ENCODE data around the gene SMAD6.

Gene SMAD6

DNA sequence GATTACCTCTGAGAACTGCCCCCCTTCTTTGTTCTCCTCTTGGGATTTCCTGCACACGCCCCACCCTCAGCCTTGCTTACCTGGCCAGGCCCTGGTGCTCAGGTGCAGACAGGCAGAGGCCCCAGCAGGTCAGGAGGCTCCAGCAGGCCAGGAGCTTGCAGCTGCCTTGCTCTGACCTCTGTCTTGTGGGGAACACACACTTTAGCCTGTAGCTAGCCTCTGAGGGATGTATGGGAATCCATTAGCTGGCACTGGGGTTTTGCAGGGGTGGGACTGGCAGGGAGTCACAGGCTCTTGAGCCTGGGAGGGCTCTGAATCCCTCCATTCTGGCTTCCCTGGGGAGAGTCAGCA is 2.7 kb downstream of the SMAD6 start:
- Histone ChIP-seq H3K4me3 (ENCODE audit: low read length, poor library complexity, severe bottlenecking) (peak overlapping the region; percentile 81), H3K9me2 (replicated peaks; ENCODE audit: low read depth, low read length) (no peaks in the 10 kb centered on the region), H3F3A (ENCODE audit: low read depth) (no peaks in the 10 kb centered on the region), H3K9me3 (ENCODE audit: insufficient read depth, low read depth, low read length) (no peaks in the 10 kb centered on the region), H3K27me3 (ENCODE audit: insufficient read depth, low read length, poor library complexity, severe bottlenecking) (peaks cover 24% of the 10 kb centered on the region), H4K20me1 (ENCODE audit: insufficient read depth, low read length, poor library complexity, severe bottlenecking) (peaks cover 12% of the 10 kb centered on the region), H3K36me3 (ENCODE audit: insufficient read depth, low read length) (no peaks in the 10 kb centered on the region), H2AFZ (ENCODE audit: low read length) (no peak overlapping the region), H3K4me1 (ENCODE audit: insufficient read depth, low read length, poor library complexity, severe bottlenecking) (peaks cover 23% of the 10 kb centered on the region), H3K79me2 (ENCODE audit: insufficient read depth, low read length) (peaks cover 8% of the 10 kb centered on the region; the same call in 1 of the 2 replicates), H3K9ac (ENCODE audit: low read depth, low read length, poor library complexity, severe bottlenecking) (no peak overlapping the region), H3K4me2 (ENCODE audit: low read depth, low read length, poor library complexity, severe bottlenecking) (peak overlapping the region; percentile 91)
- no peak for TF ChIP-seq EZH2phosphoT487 (IDR thresholded peaks at IDR 0.05; ENCODE audit: borderline replicate concordance)
- TF ChIP-seq, protein P1, sequence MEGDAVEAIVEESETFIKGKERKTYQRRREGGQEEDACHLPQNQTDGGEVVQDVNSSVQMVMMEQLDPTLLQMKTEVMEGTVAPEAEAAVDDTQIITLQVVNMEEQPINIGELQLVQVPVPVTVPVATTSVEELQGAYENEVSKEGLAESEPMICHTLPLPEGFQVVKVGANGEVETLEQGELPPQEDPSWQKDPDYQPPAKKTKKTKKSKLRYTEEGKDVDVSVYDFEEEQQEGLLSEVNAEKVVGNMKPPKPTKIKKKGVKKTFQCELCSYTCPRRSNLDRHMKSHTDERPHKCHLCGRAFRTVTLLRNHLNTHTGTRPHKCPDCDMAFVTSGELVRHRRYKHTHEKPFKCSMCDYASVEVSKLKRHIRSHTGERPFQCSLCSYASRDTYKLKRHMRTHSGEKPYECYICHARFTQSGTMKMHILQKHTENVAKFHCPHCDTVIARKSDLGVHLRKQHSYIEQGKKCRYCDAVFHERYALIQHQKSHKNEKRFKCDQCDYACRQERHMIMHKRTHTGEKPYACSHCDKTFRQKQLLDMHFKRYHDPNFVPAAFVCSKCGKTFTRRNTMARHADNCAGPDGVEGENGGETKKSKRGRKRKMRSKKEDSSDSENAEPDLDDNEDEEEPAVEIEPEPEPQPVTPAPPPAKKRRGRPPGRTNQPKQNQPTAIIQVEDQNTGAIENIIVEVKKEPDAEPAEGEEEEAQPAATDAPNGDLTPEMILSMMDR (conservative IDR thresholded peaks at IDR 0.05; ENCODE audit: low read length) = no peak

DNA sequence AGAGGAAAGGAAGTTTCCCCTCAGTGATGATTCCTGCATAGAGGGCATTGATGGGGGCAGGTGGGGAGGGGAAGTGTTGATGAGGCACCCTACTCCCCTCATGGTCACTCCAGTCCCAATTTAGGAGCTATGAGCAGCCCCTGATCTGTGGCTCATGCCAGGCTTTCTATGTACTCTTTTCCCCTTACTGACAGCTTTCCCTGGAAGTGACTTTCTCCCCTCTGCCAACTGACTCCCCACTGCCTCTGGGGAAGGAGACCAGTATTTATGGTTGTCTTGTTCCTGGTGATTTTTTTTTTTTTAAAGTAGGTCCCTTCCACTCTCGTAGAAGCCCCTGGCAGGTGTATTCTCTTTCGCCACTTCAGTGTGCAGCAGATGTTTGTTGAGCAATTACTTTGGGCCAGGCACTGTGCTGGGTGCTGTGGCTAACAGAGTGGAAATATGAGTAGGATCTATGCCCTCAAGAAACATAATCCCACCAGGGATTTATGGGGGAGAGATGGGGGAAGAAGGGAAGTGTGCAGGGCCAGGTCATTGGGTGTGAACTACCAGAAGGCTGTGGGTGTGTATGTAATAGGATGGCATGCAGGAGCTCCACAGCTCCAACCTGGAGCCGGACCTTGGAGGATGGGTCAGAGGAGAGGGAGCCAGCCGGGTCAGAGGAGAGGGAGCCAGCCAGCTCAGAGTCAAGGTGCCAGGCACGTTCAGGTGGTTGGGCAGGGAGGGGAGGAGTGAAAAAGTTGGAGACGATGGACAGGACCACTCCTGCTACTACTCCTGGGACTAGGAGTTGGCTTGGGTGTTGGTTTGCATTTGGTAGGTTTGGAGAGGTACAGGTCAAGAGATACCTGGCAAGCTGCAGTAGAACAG is 3.5 kb downstream of the SMAD6 start:
- Histone ChIP-seq H3K4me2 (ENCODE audit: low read depth, low read length, poor library complexity, severe bottlenecking) (peak overlapping the region; percentile 91), H3K27me3 (ENCODE audit: insufficient read depth, low read length, poor library complexity, severe bottlenecking) (peaks cover 24% of the 10 kb centered on the region), H4K20me1 (ENCODE audit: insufficient read depth, low read length, poor library complexity, severe bottlenecking) (peaks cover 12% of the 10 kb centered on the region), H3K9me3 (ENCODE audit: insufficient read depth, low read depth, low read length) (no peaks in the 10 kb centered on the region), H3K9me2 (replicated peaks; ENCODE audit: low read depth, low read length) (no peaks in the 10 kb centered on the region), H3F3A (ENCODE audit: low read depth) (no peaks in the 10 kb centered on the region), H2AFZ (ENCODE audit: low read length) (no peak overlapping the region), H3K4me1 (ENCODE audit: insufficient read depth, low read length, poor library complexity, severe bottlenecking) (peaks cover 20% of the 10 kb centered on the region), H3K4me3 (ENCODE audit: low read length, poor library complexity, severe bottlenecking) (peak overlapping the region; percentile 81), H3K9ac (ENCODE audit: low read depth, low read length, poor library complexity, severe bottlenecking) (no peak overlapping the region), H3K79me2 (ENCODE audit: insufficient read depth, low read length) (peaks cover 8% of the 10 kb centered on the region; the same call in 1 of the 2 replicates), H3K36me3 (ENCODE audit: insufficient read depth, low read length) (no peaks in the 10 kb centered on the region)
- TF ChIP-seq, protein P1 (conservative IDR thresholded peaks at IDR 0.05; ENCODE audit: low read length) = no peak
- no peak for TF ChIP-seq EZH2phosphoT487 (IDR thresholded peaks at IDR 0.05; ENCODE audit: borderline replicate concordance)

DNA sequence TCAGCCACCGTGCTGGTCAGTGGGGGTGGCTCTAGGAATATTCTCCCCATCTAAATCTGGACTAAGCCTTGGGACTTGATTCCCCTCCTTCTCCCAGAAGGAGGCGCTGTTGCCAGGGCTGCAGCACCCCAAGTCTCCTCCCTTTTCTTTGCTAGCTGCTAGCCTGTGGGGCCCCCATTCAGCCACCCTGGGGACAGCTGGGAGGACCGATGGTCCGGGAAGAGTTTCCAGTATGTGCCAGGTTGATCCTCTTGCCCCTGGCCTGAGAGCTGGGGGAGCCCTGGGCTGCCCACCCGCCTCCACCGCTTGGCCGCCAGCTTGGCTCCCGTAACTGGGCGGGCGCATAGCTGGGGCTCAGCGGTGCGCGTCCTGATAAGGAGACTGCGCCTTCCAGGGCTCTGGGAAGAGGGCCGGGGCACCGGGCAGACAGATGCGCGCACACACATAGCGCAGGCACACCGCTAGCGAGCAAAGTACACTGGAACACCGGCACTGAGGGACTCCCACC is 4.2 kb downstream of the SMAD6 start:
- H3K36me3 ChIP-seq (ENCODE audit: insufficient read depth, low read length) = no peaks in the 10 kb centered on the region
- no peak overlapping the region for H3K9ac ChIP-seq (ENCODE audit: low read depth, low read length, poor library complexity, severe bottlenecking)
- H2AFZ ChIP-seq (ENCODE audit: low read length) = no peak overlapping the region
- H4K20me1 ChIP-seq (ENCODE audit: insufficient read depth, low read length, poor library complexity, severe bottlenecking) = peaks cover 12% of the 10 kb centered on the region
- no peaks in the 10 kb centered on the region for H3F3A ChIP-seq (ENCODE audit: low read depth)
- no peak overlapping the region for H3K4me3 ChIP-seq (ENCODE audit: low read length, poor library complexity, severe bottlenecking)
- H3K4me1 ChIP-seq (ENCODE audit: insufficient read depth, low read length, poor library complexity, severe bottlenecking) = peaks cover 18% of the 10 kb centered on the region
- H3K4me2 ChIP-seq (ENCODE audit: low read depth, low read length, poor library complexity, severe bottlenecking) = no peak overlapping the region
- peaks cover 8% of the 10 kb centered on the region; the same call in 1 of the 2 replicates for H3K79me2 ChIP-seq (ENCODE audit: insufficient read depth, low read length)
- H3K9me2 ChIP-seq (replicated peaks; ENCODE audit: low read depth, low read length) = no peaks in the 10 kb centered on the region
- TF ChIP-seq, protein P1 (conservative IDR thresholded peaks at IDR 0.05; ENCODE audit: low read length) = peak; percentile 48
- no peak for TF ChIP-seq EZH2phosphoT487 (IDR thresholded peaks at IDR 0.05; ENCODE audit: borderline replicate concordance)
- H3K27me3 ChIP-seq (ENCODE audit: insufficient read depth, low read length, poor library complexity, severe bottlenecking) = peaks cover 24% of the 10 kb centered on the region
- H3K9me3 ChIP-seq (ENCODE audit: insufficient read depth, low read depth, low read length) = no peaks in the 10 kb centered on the region
